ENCODE results near the gene CRISPLD2.

Gene CRISPLD2

DNA sequence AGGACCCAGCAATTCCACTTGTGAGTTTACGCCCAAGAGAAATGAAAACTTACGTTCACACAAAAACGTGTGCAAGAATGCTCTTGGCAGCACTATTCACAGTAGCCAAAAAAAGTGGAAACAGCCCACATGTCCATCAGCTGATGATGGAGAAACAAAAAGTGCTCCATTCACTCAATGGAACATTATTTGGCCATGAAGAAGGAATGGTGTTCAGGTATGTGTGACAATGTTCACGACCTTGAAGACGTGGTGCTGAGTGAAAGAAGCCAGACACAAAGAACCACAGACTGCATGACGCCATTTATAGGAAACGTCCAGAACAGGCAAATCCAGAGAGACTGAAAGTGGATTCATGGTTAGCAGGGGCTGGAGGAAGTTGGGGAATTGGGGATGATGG lies 106.7 kb downstream of the CRISPLD2 start:
- Histone ChIP-seq H4K20me1 (ENCODE audit: insufficient read depth, low read length, poor library complexity, severe bottlenecking) (no peaks in the 10 kb centered on the region), H3K27me3 (ENCODE audit: insufficient read depth, low read length, poor library complexity, severe bottlenecking) (no peaks in the 10 kb centered on the region), H3K4me3 (ENCODE audit: low read length, poor library complexity, severe bottlenecking) (no peak overlapping the region), H3K4me2 (ENCODE audit: low read depth, low read length, poor library complexity, severe bottlenecking) (no peak overlapping the region), H2AFZ (ENCODE audit: low read length) (no peak overlapping the region), H3K36me3 (ENCODE audit: insufficient read depth, low read length) (no peaks in the 10 kb centered on the region), H3K4me1 (ENCODE audit: insufficient read depth, low read length, poor library complexity, severe bottlenecking) (no peaks in the 10 kb centered on the region), H3F3A (ENCODE audit: low read depth) (no peaks in the 10 kb centered on the region), H3K9ac (ENCODE audit: low read depth, low read length, poor library complexity, severe bottlenecking) (no peak overlapping the region), H3K9me2 (replicated peaks; ENCODE audit: low read depth, low read length) (no peaks in the 10 kb centered on the region), H3K79me2 (ENCODE audit: insufficient read depth, low read length) (no peaks in the 10 kb centered on the region), H3K9me3 (ENCODE audit: insufficient read depth, low read depth, low read length) (no peaks in the 10 kb centered on the region)
- no peak for TF ChIP-seq EZH2phosphoT487 (IDR thresholded peaks at IDR 0.05; ENCODE audit: borderline replicate concordance)
- TF ChIP-seq, protein P1, sequence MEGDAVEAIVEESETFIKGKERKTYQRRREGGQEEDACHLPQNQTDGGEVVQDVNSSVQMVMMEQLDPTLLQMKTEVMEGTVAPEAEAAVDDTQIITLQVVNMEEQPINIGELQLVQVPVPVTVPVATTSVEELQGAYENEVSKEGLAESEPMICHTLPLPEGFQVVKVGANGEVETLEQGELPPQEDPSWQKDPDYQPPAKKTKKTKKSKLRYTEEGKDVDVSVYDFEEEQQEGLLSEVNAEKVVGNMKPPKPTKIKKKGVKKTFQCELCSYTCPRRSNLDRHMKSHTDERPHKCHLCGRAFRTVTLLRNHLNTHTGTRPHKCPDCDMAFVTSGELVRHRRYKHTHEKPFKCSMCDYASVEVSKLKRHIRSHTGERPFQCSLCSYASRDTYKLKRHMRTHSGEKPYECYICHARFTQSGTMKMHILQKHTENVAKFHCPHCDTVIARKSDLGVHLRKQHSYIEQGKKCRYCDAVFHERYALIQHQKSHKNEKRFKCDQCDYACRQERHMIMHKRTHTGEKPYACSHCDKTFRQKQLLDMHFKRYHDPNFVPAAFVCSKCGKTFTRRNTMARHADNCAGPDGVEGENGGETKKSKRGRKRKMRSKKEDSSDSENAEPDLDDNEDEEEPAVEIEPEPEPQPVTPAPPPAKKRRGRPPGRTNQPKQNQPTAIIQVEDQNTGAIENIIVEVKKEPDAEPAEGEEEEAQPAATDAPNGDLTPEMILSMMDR (conservative IDR thresholded peaks at IDR 0.05; ENCODE audit: low read length), result no peak

DNA sequence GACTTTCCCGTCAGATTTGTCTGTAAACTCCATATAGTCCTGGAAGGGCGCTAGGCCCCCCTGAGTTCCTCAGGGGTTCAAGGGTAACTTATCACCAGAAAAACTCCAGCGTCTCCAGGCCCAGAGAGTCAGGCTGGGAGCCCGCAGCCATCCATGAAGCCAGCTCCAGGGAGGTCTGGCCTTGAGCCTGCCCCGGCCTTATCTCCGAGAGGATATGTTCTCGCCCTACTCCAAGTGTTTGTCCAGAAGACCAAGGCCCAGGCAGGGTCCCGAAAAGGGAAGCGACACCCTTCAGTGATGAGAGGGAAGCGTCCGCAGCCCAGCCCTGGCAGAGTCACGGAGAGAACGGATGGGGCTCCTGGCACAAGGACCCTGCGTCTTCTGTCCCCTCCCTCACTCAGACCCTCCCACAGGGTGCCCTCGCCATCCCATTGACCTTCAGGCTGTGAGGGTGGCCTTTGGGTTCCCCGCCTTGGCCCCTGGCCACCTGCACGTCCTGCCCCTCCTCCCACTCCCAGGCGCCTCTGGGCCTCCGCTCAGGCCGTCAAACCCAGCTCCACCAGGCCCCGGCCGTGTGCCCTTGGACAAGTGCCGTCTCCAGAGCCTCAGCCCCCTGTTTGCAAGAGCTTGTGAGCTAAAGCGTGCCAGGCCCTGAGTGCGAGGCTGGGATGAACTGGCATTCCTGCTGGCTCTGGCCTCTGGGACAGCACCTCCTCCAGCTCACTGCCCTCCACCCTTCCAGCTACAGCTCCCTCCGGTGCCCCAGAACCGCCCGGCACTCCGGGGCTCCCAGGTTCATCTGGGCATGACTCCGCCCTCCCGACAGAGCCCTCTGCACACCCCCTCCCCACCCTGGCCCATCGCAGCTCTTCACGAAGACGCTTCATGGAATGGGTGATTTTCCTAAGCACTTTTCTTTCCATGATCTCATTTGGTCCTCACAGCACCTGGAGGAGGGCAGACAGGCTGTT lies 108.1 kb downstream of the CRISPLD2 start:
- no peaks in the 10 kb centered on the region for H3K79me2 ChIP-seq (ENCODE audit: insufficient read depth, low read length)
- no peaks in the 10 kb centered on the region for H3K9me3 ChIP-seq (ENCODE audit: insufficient read depth, low read depth, low read length)
- H3K9ac ChIP-seq (ENCODE audit: low read depth, low read length, poor library complexity, severe bottlenecking), result no peak overlapping the region
- no peak overlapping the region for H2AFZ ChIP-seq (ENCODE audit: low read length)
- no peaks in the 10 kb centered on the region for H3F3A ChIP-seq (ENCODE audit: low read depth)
- H3K27me3 ChIP-seq (ENCODE audit: insufficient read depth, low read length, poor library complexity, severe bottlenecking), result no peaks in the 10 kb centered on the region
- no peak overlapping the region for H3K4me3 ChIP-seq (ENCODE audit: low read length, poor library complexity, severe bottlenecking)
- no peak overlapping the region for H3K4me2 ChIP-seq (ENCODE audit: low read depth, low read length, poor library complexity, severe bottlenecking)
- TF ChIP-seq EZH2phosphoT487 (IDR thresholded peaks at IDR 0.05; ENCODE audit: borderline replicate concordance), result no peak
- TF ChIP-seq, protein P1 (conservative IDR thresholded peaks at IDR 0.05; ENCODE audit: low read length), result no peak
- no peaks in the 10 kb centered on the region for H3K4me1 ChIP-seq (ENCODE audit: insufficient read depth, low read length, poor library complexity, severe bottlenecking)
- no peaks in the 10 kb centered on the region for H4K20me1 ChIP-seq (ENCODE audit: insufficient read depth, low read length, poor library complexity, severe bottlenecking)
- H3K36me3 ChIP-seq (ENCODE audit: insufficient read depth, low read length), result no peaks in the 10 kb centered on the region
- H3K9me2 ChIP-seq (replicated peaks; ENCODE audit: low read depth, low read length), result no peaks in the 10 kb centered on the region

DNA sequence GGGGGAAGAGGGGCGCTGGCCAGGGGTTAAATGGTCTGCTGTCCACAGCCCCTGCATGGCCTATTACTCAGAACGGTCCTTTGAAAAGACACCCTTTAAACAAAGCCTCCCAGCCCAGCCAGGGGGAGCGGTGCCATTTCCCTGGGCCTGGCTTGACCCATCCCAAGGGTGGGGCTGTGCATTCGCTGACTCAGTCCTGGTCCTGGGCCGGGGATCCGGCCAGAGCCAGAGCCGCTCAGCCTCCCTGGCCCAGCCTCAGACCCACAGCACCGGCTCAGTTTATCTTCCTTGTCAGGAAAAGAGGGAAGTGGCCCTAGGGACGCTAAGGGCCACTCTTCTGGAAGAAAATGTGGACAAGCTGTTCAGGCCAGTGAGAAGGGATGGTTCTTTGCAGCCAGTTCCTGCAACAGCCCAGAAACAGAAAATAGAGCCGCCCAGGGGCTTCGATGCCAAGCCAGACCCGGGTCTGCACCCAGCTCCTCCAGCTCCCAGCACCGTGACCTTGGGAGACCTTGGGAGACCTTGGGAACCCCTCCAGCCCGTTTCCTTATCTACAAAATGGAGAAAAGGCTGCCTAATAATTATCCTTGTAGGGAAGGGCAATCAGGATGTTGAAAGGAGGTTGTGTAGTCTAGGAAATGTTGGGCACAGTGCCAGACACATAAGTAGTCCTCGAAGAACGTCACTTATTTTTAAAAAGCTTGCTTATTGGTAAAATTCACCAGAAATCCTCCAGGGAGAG lies 109.1 kb downstream of the CRISPLD2 start:
- Histone ChIP-seq H3K9ac (ENCODE audit: low read depth, low read length, poor library complexity, severe bottlenecking) (no peak overlapping the region), H3K27me3 (ENCODE audit: insufficient read depth, low read length, poor library complexity, severe bottlenecking) (no peaks in the 10 kb centered on the region), H3K9me2 (replicated peaks; ENCODE audit: low read depth, low read length) (no peaks in the 10 kb centered on the region), H3K36me3 (ENCODE audit: insufficient read depth, low read length) (no peaks in the 10 kb centered on the region), H2AFZ (ENCODE audit: low read length) (no peak overlapping the region), H3K4me3 (ENCODE audit: low read length, poor library complexity, severe bottlenecking) (no peak overlapping the region), H3K79me2 (ENCODE audit: insufficient read depth, low read length) (no peaks in the 10 kb centered on the region), H4K20me1 (ENCODE audit: insufficient read depth, low read length, poor library complexity, severe bottlenecking) (no peaks in the 10 kb centered on the region), H3K4me2 (ENCODE audit: low read depth, low read length, poor library complexity, severe bottlenecking) (no peak overlapping the region), H3K9me3 (ENCODE audit: insufficient read depth, low read depth, low read length) (no peaks in the 10 kb centered on the region), H3K4me1 (ENCODE audit: insufficient read depth, low read length, poor library complexity, severe bottlenecking) (no peaks in the 10 kb centered on the region), H3F3A (ENCODE audit: low read depth) (no peaks in the 10 kb centered on the region)
- TF ChIP-seq, protein P1 (conservative IDR thresholded peaks at IDR 0.05; ENCODE audit: low read length), result no peak
- no peak for TF ChIP-seq EZH2phosphoT487 (IDR thresholded peaks at IDR 0.05; ENCODE audit: borderline replicate concordance)

Measured in Loucy (cell line).